ENCODE results near the gene EEIG1. TPM values are rescaled to one million over a fixed set of nuclear protein-coding genes. Genes with fewer than 3 reads are reported as not detected.

Gene EEIG1
- total RNA-seq, 1 donor = 20.6 TPM

GRCh38 chr9:128006332-128006996 lies 25.7 kb upstream of the EEIG1 start:
- Histone ChIP-seq H2AFZ (ENCODE audit: low read length) (no peak overlapping the region), H3K4me3 (ENCODE audit: insufficient read depth, low read length) (no peak overlapping the region), H3K27ac (ENCODE audit: low read depth, low read length) (no peak overlapping the region), H3K4me1 (ENCODE audit: insufficient read depth, low read length) (peaks cover 12% of the 10 kb centered on the region), H3K27me3 (ENCODE audit: insufficient read depth, low read length) (no peaks in the 10 kb centered on the region), H3K4me2 (ENCODE audit: insufficient read depth, low read length) (no peak overlapping the region), H3K79me2 (ENCODE audit: insufficient read depth, low read length) (no peaks in the 10 kb centered on the region), H3K9me3 (ENCODE audit: low read depth, low read length) (no peaks in the 10 kb centered on the region), H4K20me1 (ENCODE audit: insufficient read depth, low read length) (no peaks in the 10 kb centered on the region), H3K36me3 (ENCODE audit: insufficient read depth, low read length) (no peaks in the 10 kb centered on the region)
- no peak for TF ChIP-seq CTCF (IDR thresholded peaks at IDR 0.05; ENCODE audit: extremely low read depth, low read depth, low read length)
- DNase-seq (ENCODE audit: insufficient read length, low spot score, missing footprints) = no peak

DNA sequence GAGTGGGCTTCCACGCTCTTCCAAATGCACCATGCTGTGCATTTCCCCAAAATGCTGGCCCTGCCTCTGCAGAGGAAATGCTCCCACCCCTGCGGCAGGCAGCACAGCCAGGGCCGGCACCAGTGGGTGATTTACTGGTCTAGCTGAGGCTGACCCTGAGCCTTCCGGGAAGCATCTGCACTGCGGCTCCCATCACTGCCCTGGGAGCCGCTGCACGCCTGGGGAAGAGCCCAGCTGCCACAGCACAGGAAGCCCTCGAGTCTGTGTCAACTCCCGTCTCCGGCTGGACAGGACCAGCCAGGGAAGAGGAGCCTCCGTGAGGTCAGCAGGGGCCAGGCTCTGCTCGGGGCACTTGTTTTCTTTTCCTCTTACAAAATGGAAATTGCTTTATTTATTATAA lies 25.1 kb upstream of the EEIG1 start:
- Histone ChIP-seq H3K4me1 (ENCODE audit: insufficient read depth, low read length) (peaks cover 11% of the 10 kb centered on the region), H3K4me2 (ENCODE audit: insufficient read depth, low read length) (no peak overlapping the region), H3K27me3 (ENCODE audit: insufficient read depth, low read length) (no peaks in the 10 kb centered on the region), H4K20me1 (ENCODE audit: insufficient read depth, low read length) (no peaks in the 10 kb centered on the region), H3K9me3 (ENCODE audit: low read depth, low read length) (no peaks in the 10 kb centered on the region), H3K27ac (ENCODE audit: low read depth, low read length) (no peak overlapping the region), H3K36me3 (ENCODE audit: insufficient read depth, low read length) (no peaks in the 10 kb centered on the region), H3K4me3 (ENCODE audit: insufficient read depth, low read length) (no peak overlapping the region), H3K79me2 (ENCODE audit: insufficient read depth, low read length) (no peaks in the 10 kb centered on the region), H2AFZ (ENCODE audit: low read length) (peak overlapping the region; percentile 59)
- peak; percentile 30 for DNase-seq (ENCODE audit: insufficient read length, low spot score, missing footprints)
- TF ChIP-seq CTCF (IDR thresholded peaks at IDR 0.05; ENCODE audit: extremely low read depth, low read depth, low read length) = no peak

- no peaks in the 10 kb centered on the region for H3K9me3 ChIP-seq (ENCODE audit: low read depth, low read length)
- no peak for TF ChIP-seq CTCF (IDR thresholded peaks at IDR 0.05; ENCODE audit: extremely low read depth, low read depth, low read length)
- H3K27me3 ChIP-seq (ENCODE audit: insufficient read depth, low read length) = no peaks in the 10 kb centered on the region
- peak; percentile 48 for DNase-seq (ENCODE audit: insufficient read length, low spot score, missing footprints)
- H2AFZ ChIP-seq (ENCODE audit: low read length) = no peak overlapping the region
- H4K20me1 ChIP-seq (ENCODE audit: insufficient read depth, low read length) = no peaks in the 10 kb centered on the region
- H3K27ac ChIP-seq (ENCODE audit: low read depth, low read length) = no peak overlapping the region
- H3K79me2 ChIP-seq (ENCODE audit: insufficient read depth, low read length) = no peaks in the 10 kb centered on the region
- peaks cover 11% of the 10 kb centered on the region for H3K4me1 ChIP-seq (ENCODE audit: insufficient read depth, low read length)
- no peak overlapping the region for H3K4me2 ChIP-seq (ENCODE audit: insufficient read depth, low read length)
- no peaks in the 10 kb centered on the region for H3K36me3 ChIP-seq (ENCODE audit: insufficient read depth, low read length)
- no peak overlapping the region for H3K4me3 ChIP-seq (ENCODE audit: insufficient read depth, low read length)
These were observed 23.3 kb upstream of the EEIG1 start for GRCh38 chr9:128003966-128004604.

GRCh38 chr9:128002959-128003358 lies 22.2 kb upstream of the EEIG1 start:
- H2AFZ ChIP-seq (ENCODE audit: low read length) = no peak overlapping the region
- no peaks in the 10 kb centered on the region for H3K27me3 ChIP-seq (ENCODE audit: insufficient read depth, low read length)
- no peaks in the 10 kb centered on the region for H4K20me1 ChIP-seq (ENCODE audit: insufficient read depth, low read length)
- no peaks in the 10 kb centered on the region for H3K79me2 ChIP-seq (ENCODE audit: insufficient read depth, low read length)
- no peak overlapping the region for H3K4me3 ChIP-seq (ENCODE audit: insufficient read depth, low read length)
- TF ChIP-seq CTCF (IDR thresholded peaks at IDR 0.05; ENCODE audit: extremely low read depth, low read depth, low read length) = no peak
- no peak for DNase-seq (ENCODE audit: insufficient read length, low spot score, missing footprints)
- no peak overlapping the region for H3K27ac ChIP-seq (ENCODE audit: low read depth, low read length)
- H3K4me2 ChIP-seq (ENCODE audit: insufficient read depth, low read length) = no peak overlapping the region
- H3K36me3 ChIP-seq (ENCODE audit: insufficient read depth, low read length) = no peaks in the 10 kb centered on the region
- no peaks in the 10 kb centered on the region for H3K9me3 ChIP-seq (ENCODE audit: low read depth, low read length)
- peaks cover 11% of the 10 kb centered on the region for H3K4me1 ChIP-seq (ENCODE audit: insufficient read depth, low read length)
